ENCODE results near the gene ZNF229.
A peak's percentile ranks its signal among the peaks of the same experiment; 100 is the strongest.
"Not testable (repeated sequence)": the region's sequence is repeated elsewhere in the genome, so short reads cannot be mapped to it uniquely, and the experiment has no call there.

Gene ZNF229

DNA sequence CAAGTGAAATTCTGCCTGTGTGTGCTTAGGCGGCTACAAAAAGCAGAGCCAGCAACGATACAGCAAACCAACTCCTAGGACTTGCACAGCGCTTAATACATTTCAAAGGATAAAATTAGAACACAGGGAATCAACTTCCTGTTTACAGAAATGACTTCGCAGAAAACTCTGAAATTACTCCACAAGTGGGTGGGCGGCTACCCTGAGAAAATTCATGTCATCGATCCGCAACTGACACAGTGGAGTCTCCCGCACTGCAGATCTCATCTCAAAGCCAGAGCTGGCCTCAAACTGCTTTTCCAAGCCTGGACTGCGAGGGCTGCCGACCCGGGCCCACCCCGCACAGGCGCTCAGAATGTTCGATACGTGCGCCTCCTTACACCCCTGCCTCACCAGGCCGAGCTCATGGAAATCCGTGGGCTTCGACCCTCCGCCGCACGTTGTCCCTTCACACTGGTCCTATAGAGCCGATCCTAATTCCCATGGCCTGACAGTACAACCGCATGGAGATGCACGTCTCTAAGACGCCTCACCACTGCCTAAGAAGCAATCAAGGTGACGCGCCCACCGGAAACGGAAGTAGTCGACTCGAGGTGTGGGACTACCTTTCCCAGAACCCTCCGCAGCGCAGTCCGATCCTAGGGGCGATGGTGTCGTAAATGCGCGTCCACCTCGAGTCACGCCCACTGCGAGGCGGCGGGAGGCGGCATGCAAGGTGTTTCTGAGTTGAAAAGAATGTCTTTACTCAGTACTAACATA, at the start of gene ZNF229:
ZNF229 (minus strand) TSS at position 557 of the 759 bp plus-strand sequence. CDS start 5,625 bp downstream, outside the sequence.
- no peaks in the 10 kb centered on the region for H3K4me1 ChIP-seq
- no peak within 1 kb of the TSS for H3K9ac ChIP-seq
- peak within 1 kb of the TSS; percentile 76 for H3K4me3 ChIP-seq (ENCODE audit: low read depth, low read length)
- H3K9me3 ChIP-seq (ENCODE audit: control insufficient read depth, low read length): no peaks in the 10 kb centered on the region
- H3K27me3 ChIP-seq (ENCODE audit: control insufficient read depth, insufficient read depth, low read length): no peaks in the 10 kb centered on the region
- no peaks in the 10 kb centered on the region for H3K36me3 ChIP-seq (ENCODE audit: control insufficient read depth, insufficient read depth, low read length)
- TF ChIP-seq, protein P1, sequence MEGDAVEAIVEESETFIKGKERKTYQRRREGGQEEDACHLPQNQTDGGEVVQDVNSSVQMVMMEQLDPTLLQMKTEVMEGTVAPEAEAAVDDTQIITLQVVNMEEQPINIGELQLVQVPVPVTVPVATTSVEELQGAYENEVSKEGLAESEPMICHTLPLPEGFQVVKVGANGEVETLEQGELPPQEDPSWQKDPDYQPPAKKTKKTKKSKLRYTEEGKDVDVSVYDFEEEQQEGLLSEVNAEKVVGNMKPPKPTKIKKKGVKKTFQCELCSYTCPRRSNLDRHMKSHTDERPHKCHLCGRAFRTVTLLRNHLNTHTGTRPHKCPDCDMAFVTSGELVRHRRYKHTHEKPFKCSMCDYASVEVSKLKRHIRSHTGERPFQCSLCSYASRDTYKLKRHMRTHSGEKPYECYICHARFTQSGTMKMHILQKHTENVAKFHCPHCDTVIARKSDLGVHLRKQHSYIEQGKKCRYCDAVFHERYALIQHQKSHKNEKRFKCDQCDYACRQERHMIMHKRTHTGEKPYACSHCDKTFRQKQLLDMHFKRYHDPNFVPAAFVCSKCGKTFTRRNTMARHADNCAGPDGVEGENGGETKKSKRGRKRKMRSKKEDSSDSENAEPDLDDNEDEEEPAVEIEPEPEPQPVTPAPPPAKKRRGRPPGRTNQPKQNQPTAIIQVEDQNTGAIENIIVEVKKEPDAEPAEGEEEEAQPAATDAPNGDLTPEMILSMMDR (IDR thresholded peaks at IDR 0.05): no peak
- peak within 1 kb of the TSS; percentile 80 for H3K4me2 ChIP-seq (ENCODE audit: low read length)
- H3K27ac ChIP-seq: no peak within 1 kb of the TSS
- H3K79me2 ChIP-seq: no peaks in the 10 kb centered on the region
- H2AFZ ChIP-seq: no peak within 1 kb of the TSS

DNA sequence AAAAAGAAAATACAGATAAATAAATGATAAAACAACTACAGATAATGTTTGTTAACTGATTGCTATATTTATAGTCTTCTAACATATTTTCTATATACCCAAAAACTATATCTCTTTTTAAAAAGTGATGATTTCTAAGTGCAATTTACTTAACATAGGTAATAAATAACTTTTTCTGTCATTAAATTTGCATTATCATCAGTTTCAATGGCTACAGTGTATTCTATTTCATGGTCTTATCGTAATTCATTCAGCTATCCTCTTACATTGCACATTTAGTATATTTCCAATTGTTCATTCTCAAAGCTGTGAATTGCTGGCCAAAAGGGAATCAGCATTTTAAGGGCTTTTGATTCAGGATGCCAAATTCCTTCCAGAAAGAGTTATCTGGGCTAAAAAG, 48.4 kb upstream of the ZNF229 start:
- no peaks in the 10 kb centered on the region for H3K36me3 ChIP-seq (ENCODE audit: control insufficient read depth, insufficient read depth, low read length)
- H3K9ac ChIP-seq: no peak overlapping the region
- no peak overlapping the region for H2AFZ ChIP-seq
- H3K4me3 ChIP-seq (ENCODE audit: low read depth, low read length): no peak overlapping the region
- H3K27me3 ChIP-seq (ENCODE audit: control insufficient read depth, insufficient read depth, low read length): no peaks in the 10 kb centered on the region
- H3K79me2 ChIP-seq: peaks cover 31% of the 10 kb centered on the region
- no peak overlapping the region for H3K4me2 ChIP-seq (ENCODE audit: low read length)
- TF ChIP-seq, protein P1 (IDR thresholded peaks at IDR 0.05): no peak
- H3K27ac ChIP-seq: no peak overlapping the region
- H3K9me3 ChIP-seq (ENCODE audit: control insufficient read depth, low read length): no peaks in the 10 kb centered on the region
- no peaks in the 10 kb centered on the region for H3K4me1 ChIP-seq

DNA sequence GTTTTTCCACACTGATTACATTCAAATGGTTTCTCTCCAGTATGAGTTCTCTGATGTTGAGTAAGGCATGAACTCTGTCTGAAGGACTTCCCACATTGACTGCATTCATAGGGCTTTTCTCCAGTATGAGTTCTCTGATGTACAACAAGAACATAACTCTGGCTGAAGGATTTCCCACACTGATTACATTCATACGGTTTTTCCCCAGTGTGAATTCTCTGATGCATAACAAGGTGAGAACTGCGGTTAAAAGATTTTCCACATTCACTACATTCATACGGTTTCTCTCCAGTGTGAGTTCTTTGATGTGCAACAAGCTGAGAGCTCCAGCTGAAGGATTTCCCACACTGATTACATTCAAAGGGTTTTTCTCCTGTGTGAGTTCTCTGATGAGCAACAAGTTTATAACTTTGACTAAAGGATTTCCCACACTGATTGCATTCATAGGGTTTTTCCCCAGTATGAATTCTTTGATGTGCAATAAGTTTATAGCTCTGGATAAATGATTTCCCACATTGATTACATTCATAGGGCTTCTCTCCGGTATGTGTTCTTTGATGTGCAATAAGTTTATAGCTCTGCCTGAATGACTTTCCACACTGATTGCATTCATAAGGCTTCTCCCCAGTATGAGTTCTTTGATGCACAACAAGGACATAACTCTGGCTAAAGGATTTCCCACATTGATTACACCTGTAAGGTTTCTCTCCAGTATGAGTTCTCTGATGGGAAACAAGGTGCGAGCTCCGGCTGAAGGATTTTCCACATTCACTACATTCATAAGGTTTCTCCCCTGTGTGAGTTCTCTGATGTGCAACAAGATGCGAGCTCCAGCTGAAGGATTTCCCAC, 28.5 kb upstream of the ZNF229 start:
- Histone ChIP-seq H3K79me2 (no peaks in the 10 kb centered on the region), H3K9me3 (ENCODE audit: control insufficient read depth, low read length) (peaks cover 55% of the 10 kb centered on the region), H3K4me3 (ENCODE audit: low read depth, low read length) (no peak overlapping the region), H3K36me3 (ENCODE audit: control insufficient read depth, insufficient read depth, low read length) (peaks cover 50% of the 10 kb centered on the region), H3K9ac (no peak overlapping the region), H3K27me3 (ENCODE audit: control insufficient read depth, insufficient read depth, low read length) (no peaks in the 10 kb centered on the region), H3K27ac (no peak overlapping the region), H3K4me1 (no peaks in the 10 kb centered on the region), H3K4me2 (ENCODE audit: low read length) (no peak overlapping the region), H2AFZ (no peak overlapping the region)
- TF ChIP-seq, protein P1 (IDR thresholded peaks at IDR 0.05): no peak

DNA sequence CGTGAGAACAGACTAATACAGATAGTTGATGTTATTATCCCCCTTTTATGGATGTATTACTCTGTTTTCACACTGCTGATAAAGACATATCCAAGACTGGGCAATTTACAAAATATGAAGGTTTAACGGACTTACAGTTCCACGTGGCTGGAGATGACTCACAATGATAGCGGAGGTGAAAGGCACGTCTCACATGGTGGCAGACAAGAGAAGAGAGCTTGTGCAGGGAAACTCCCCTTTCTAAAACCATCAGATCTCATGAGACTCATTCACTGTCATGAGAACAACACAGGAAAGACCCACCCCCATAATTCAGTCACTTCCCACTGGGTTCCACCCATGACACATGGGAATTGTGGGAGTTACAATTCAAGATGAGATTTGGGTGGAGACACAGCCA, 20.5 kb upstream of the ZNF229 start:
- not testable (repeated sequence) for H3K36me3 ChIP-seq (ENCODE audit: control insufficient read depth, insufficient read depth, low read length); H3K9me3 ChIP-seq (ENCODE audit: control insufficient read depth, low read length); H2AFZ ChIP-seq; H3K4me3 ChIP-seq (ENCODE audit: low read depth, low read length); H3K9ac ChIP-seq; H3K4me1 ChIP-seq; H3K27ac ChIP-seq; H3K79me2 ChIP-seq; H3K4me2 ChIP-seq (ENCODE audit: low read length); H3K27me3 ChIP-seq (ENCODE audit: control insufficient read depth, insufficient read depth, low read length)

DNA sequence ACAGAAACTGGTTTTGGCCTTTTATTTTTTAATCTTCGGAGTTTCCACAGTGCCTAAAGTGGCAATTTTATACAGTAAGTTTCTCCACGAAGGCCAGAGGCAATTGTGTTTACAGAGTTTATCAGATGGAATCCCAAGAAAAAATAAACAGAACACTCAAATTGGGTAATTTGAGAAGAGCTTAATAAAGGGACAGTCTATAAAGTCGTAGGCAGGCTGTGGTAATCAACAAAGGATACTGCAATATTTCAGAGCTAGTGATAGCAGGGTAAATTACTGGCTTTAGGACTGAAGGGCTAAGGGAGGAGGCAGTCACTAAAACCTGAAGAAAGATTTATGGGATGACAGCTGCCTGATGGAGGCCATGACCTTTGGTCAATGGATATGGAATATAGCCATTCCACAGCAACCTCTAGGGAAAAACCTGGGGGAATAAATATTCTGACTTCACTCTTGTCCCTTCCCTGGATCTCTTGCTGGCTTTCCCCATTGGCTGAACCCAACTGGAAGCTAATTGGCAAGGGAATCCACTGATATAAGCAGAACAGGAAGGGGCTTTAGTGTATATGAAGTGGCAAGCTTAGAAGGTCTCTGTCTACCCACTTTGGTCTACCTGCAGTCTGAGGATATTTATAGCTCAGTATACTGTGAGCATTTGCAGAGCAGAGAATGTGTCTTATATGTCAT, 14.5 kb upstream of the ZNF229 start:
- not testable (repeated sequence) for H3K79me2 ChIP-seq; H3K9me3 ChIP-seq (ENCODE audit: control insufficient read depth, low read length); H3K36me3 ChIP-seq (ENCODE audit: control insufficient read depth, insufficient read depth, low read length); H3K4me3 ChIP-seq (ENCODE audit: low read depth, low read length); H3K27ac ChIP-seq; H3K4me2 ChIP-seq (ENCODE audit: low read length); H3K27me3 ChIP-seq (ENCODE audit: control insufficient read depth, insufficient read depth, low read length); H3K9ac ChIP-seq; H2AFZ ChIP-seq; H3K4me1 ChIP-seq

DNA sequence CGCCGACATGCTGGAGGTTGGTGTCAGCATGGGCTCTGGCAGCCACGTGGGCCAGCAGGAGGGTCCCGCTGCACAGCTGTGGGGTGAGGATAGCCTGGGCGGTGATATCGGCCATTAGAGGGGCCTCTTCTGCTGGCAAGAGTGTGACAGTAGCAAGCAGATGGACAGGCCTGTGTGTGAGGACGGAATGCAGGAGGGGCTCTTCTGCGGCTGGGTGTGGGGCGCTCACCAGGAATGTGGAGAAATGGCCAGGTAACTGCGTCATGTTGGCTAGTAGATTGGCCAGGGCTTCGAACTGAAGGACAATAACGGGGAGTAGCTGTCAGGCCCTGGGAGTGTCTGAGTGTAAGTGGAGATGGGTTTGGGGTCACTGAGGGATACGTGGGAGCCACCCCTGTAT, 7.7 kb upstream of the ZNF229 start:
- not testable (repeated sequence) for H3K4me2 ChIP-seq (ENCODE audit: low read length); H3K9ac ChIP-seq; H3K36me3 ChIP-seq (ENCODE audit: control insufficient read depth, insufficient read depth, low read length); H3K9me3 ChIP-seq (ENCODE audit: control insufficient read depth, low read length); H3K4me3 ChIP-seq (ENCODE audit: low read depth, low read length); H3K4me1 ChIP-seq; H3K79me2 ChIP-seq; H3K27ac ChIP-seq; H2AFZ ChIP-seq; H3K27me3 ChIP-seq (ENCODE audit: control insufficient read depth, insufficient read depth, low read length)
